Stimulated activated CD8-positive, alpha-beta memory T cell treated with anti-CD3 and anti-CD28 coated beads, Interleukin-4, amount 100 ng/mL, for 24 hours (primary cell): ENCODE results near the gene KCNQ2.

Source experiments
- DNase-seq: peaks from one replicate; pipeline ENCODE4 v3.0.0-alpha.2; 2020; ENCODE audit warnings: low read depth

Gene KCNQ2

GRCh38 chr20:63369024-63369530 lies 103.4 kb downstream of the KCNQ2 start:
- no peak for DNase-seq

DNA sequence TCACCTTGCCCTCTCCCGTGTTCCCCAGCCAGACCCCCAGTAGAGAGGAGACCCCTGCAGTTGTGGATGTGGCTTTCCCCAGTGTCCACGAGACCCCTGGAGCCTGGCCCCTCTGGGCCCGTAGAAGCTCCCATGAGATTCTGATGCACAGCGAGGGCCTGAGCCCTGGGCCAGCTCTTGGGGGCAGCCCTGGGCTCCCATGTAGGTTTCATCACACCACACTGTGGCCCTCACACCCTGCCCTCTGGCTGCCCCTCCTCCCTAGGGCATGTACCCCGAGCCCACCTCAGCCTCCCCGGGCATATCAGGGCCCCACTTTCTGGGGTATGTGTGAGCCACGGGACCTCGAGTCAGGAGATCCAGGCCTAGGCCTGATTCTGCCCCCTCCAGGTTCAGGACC lies 104.3 kb downstream of the KCNQ2 start:
- no peak for DNase-seq

GRCh38 chr20:63367446-63368055 lies 104.9 kb downstream of the KCNQ2 start:
- no peak for DNase-seq

DNA sequence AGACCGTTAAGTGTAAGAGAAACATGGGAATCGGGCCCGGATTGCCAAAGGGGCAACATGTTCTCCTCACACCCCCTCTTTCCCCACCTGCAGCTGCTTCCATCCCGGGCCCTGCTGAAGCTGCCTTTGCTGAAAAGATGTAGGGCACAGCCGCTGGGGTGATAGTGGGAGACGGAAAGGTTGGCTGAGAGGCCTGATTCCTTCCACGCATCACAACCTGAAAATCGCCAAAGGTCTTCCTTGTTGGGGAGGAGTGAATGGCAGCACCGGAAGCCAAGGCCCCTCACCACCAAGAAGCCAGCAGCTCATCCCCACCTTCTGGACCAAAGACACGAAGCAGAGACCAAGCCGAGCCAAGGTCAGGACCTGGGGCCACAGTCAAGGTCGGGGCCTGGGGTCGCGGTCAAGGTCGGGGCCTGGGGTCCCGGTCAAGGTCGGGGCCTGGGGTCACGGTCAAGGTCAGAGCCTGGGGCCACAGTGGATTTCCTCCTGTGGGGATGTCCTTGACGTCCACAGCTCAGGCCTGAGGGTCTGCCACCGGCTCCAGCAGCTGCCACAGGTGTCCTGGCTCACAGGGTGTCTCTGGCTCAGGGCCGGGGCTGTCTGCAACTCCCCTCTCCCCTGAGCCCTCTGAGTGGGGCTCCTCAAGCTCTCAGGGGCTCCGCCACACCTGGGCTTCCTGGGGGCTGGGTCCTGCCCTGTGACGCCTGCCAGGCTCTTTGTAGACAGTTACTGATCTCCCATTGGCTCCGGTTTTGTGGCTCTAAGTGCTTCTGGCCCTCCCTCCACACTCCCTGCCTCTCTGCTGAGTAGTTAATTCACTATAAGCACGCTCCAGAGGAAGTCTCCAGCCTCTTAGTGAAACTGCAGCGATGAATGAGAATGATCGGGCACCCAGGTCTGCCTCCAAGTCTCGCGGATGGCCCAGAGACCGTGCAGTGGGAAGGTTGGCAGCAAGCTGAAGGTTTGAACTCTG lies 105.8 kb downstream of the KCNQ2 start:
- no peak for DNase-seq

GRCh38 chr20:63365601-63366389 lies 106.7 kb downstream of the KCNQ2 start:
- DNase-seq, result no peak

DNA sequence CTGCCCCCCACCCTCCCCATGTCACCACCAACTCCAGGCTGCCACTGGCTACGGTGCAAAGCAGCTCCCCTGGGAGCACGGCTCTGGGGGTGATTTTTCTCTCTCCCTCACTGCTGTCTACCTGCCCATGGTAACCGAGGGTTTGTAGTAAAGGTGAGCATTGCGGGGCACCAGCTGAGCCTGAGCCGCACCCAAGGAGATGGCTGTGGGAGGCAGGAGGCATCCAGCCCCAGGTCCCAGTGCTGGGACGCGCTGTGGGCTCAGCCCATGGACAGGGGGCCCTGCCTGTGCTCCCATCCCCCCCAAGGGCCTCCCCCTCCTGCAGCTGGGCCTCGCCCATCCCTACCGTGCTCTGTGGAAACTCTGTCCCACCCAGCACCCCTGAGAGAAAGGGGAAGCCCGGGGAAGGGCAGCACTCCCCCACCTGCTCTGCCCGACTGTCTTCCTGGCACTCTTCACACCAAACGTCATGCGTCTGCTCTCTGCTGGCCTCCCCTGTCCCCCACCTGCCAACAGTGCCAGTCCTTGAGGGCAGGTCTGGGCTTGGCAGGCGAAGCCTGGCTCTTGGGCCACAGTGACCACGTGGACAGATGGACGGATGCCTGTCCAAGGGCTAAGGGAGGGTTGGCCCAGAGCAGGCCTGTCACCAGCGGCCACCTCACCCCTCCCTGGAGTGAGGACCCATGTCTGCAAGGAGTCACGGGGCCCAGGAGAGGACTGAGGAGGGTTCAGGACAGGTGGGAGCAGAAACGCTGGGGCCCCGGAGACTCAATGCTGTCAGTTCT lies 107.5 kb downstream of the KCNQ2 start:
- DNase-seq, result no peak

- no peak for DNase-seq
Observed at GRCh38 chr20:63363981-63364561, 108.4 kb downstream of the KCNQ2 start.

GRCh38 chr20:63363013-63363957 lies 109.2 kb downstream of the KCNQ2 start:
- DNase-seq, result no peak

- no peak for DNase-seq
Observed at GRCh38 chr20:63362436-63363009, 109.9 kb downstream of the KCNQ2 start.

- DNase-seq, result no peak
Observed at GRCh38 chr20:63361519-63362435, 110.7 kb downstream of the KCNQ2 start.

DNA sequence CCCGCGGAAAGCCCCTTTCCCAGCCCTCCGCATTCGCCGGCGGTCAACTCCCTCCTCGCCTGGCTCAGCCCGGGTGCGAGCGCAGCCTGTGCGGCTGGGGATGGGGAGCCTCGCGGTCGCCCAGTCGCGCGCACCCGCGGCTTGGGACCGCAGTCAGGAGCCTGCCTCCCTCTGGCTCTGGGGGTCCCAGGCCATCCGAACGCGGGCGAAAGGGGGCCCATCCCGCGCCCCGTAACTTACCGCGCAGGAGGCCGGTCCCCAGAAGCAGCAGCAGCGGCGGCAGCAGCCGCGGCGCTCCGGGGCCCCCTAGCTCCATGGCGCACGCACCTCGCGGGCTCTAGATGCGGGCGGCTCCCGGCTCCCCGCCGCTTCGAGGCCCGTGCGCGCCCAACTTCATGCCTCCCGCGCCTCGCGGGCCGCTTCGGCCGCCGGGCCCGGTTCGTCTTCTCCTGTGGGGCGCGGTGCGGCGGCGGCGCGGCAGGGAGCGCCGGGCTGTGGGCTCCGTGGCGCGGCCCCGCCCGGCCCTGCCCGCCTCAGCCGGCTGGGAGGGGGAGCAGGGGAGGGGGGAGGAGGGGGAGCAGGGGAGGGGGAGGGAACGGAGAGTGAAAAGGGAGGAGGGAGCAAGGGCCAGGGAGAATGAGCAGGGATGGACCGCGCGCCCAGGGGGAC lies 111.5 kb downstream of the KCNQ2 start, which contains the start of gene CHRNA4:
Gene CHRNA4, minus strand, starts transcription at position 500 of the 669 bp plus-strand sequence. Its CDS starts 184 bp downstream, at position 316.
- DNase-seq, result no peak

DNA sequence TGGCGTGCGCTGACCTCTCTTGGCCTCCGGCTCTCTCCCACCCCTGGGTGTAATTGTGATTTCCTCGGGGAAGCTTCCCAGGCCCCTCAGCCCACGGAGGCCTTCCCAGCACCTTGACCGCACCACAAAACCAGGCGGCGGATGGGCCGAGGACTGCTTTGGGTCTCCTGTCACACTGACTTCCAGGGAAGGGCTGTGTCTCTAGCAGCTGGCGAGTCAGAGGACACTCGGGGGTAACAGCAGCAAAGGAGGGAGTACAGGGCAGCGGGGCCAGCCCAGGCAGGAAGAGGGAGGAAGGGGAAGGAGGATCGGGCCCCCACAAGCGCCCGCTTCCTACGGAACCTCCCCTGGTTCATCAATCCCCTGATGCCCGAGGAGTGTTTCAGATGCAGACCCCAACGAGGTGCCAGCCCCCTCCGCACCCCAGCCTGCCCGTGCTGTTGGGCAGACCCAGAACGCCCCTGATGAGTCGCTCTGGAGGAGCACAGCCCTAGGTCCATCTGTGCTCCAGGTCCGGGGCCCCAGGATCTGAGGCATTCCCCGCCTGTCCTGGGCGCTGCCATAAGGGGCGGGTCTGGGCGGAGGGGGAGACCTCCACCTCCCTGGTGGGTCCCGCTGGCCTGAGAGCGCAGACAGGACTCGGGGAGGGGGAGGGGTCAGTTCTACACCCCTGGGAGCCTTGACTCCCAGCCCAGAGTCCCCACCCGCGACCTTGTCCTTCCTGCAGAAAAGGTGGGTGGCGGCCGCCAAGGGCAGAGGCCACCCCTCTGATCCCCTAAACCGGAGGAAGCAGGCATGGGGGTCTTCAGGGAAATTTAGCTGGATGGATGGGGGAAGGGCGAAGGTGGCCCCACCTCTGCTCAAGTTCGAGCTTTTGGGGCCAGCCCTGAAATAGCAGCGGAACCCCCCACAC lies 112.3 kb downstream of the KCNQ2 start:
- DNase-seq, result no peak

DNA sequence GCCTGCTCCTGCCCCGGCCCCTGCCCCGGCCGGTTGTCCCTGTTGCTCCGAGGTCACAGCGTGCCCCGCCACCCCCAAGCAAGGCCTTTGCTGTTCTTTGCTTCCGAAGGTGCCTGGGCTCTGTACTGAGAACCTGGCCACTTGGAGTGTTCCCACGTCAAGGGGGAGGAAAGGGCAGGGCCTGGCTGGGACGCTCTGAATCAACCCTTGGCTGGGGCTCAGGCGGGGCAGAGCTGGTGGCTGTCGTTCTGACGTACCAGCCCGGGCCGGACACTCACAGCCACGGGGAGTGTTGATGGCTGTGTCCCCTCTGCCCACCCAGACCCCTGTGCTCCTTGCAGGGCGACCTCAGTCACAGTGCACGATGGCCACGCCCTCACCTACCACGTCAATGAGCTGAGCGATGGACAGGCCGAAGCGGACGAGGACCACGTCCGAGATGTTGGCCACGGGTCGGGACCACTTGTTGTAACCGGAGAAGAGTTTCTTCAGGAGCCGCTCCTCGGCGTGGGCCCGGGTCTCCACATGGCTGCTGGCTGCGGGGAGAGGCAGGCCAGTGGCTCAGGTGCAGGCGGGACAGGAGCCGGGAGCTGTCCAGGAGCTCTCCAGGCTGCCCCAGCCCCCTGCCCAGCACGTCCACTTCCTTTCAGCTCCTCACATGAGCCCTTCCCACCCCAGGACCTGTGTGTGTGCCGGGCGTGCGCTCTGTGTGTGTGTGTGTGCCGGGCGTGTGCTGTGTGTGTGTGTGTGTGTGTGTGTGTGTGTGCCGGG lies 113.1 kb downstream of the KCNQ2 start:
- no peak for DNase-seq

DNA sequence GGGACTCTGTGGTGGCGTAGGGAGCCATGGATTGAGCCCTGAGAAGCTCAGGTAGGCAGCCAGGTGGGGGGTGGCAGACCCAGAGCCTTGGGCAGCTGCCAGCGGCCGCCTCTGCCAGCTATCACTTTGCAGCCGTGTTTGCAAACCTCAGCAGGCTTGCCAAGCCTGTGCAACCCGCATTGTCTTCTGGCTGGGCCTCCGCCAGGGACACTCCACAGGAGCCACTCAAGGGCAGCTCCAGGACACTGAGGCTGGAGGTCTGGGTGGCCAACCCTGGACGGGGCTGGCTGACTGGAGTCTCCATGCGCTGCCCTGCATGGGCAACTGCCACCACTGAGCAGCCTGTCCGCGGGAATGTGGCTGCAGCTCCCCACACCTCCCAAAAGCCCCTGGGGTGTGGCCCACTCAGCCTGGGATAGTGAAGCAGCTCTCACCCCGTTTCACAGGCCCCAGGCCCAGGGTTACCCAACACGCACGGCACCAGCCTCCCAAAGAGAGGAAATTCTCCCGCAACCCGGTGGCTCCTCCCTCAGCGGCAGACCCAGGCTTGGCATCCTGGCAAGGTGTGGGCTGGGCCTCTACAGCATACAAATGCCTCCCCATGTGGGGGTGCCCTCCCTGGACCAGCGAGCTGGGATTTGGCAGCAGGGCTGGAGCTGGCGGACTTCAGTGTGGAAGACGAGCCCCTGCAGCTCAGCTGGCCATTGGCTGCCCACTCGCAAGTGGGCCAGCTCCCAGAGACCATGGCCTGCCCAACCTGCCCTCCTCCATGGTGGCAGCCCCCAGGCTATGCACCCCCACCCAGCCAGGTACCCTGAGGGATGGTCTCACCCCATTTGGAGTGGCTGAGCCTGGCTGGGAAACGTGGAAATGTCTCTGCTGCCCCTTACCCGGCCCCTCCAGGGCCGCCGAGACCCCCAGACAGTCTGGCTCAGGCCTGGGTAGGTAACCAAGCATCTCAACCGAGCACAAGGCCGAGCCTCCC lies 114.2 kb downstream of the KCNQ2 start:
- no peak for DNase-seq
